OCI-LY1 (cell line): Measurements from ENCODE around the gene ST14.

ENCODE experiments used
- H2AFZ ChIP-seq: fragments of 200-600 bp; sonication (generic), shearing (Covaris generic); 2 replicates; pipeline ENCODE4 v1.6.0; 2014; ENCODE audit warnings: antibody characterized with exemption, mild to moderate bottlenecking, low read length
- H3F3A ChIP-seq: fragments of 200-600 bp; sonication (generic), shearing (Covaris generic); 2 replicates; pipeline ENCODE4 v1.6.0; 2014; ENCODE audit warnings: mild to moderate bottlenecking, antibody characterized with exemption, low read length, moderate library complexity; ENCODE audit not compliant: insufficient read depth
- H3K27ac ChIP-seq: fragments of 200-600 bp; sonication (generic); 2 replicates; pipeline ENCODE4 v1.5.1; 2014; ENCODE audit warnings: low read length, mixed run types, mild to moderate bottlenecking, low read depth; ENCODE audit not compliant: poor library complexity, severe bottlenecking
- H3K27me3 ChIP-seq: fragments of 200-600 bp; sonication (generic); 2 replicates; pipeline ENCODE4 v1.6.0; 2014; ENCODE audit warnings: antibody characterized with exemption, mild to moderate bottlenecking, low read length, moderate library complexity; ENCODE audit not compliant: insufficient read depth
- H3K36me3 ChIP-seq: fragments of 200-600 bp; sonication (generic); 2 replicates; pipeline ENCODE4 v1.6.1; 2014; ENCODE audit warnings: mild to moderate bottlenecking, antibody characterized with exemption, low read length, moderate library complexity, mixed read lengths; ENCODE audit not compliant: insufficient read depth
- H3K4me1 ChIP-seq: fragments of 200-600 bp; sonication (generic); 2 replicates; pipeline ENCODE4 v1.5.1; 2014; ENCODE audit warnings: mild to moderate bottlenecking, low read length, moderate library complexity; ENCODE audit not compliant: insufficient read depth, severe bottlenecking
- H3K4me2 ChIP-seq: fragments of 200-600 bp; sonication (generic), shearing (Covaris generic); 2 replicates; pipeline ENCODE4 v1.6.1; 2014; ENCODE audit warnings: low read length
- H3K4me3 ChIP-seq: fragments of 200-600 bp; sonication (generic); 2 replicates; pipeline ENCODE4 v1.5.1; 2014; ENCODE audit warnings: low read length, low read depth, mild to moderate bottlenecking, mixed read lengths; ENCODE audit not compliant: poor library complexity, severe bottlenecking
- H3K79me2 ChIP-seq: fragments of 200-600 bp; shearing (Covaris generic); 2 replicates; pipeline ENCODE4 v1.6.1; 2016; ENCODE audit warnings: mixed run types, low read length, mixed read lengths; ENCODE audit not compliant: insufficient read depth
- H3K9ac ChIP-seq: fragments of 200-600 bp; sonication (generic), shearing (Covaris generic); 2 replicates; pipeline ENCODE4 v1.6.1; 2014; ENCODE audit warnings: mild to moderate bottlenecking, low read length, mixed read lengths
- H3K9me2 ChIP-seq: fragments of 200-600 bp; sonication (generic), shearing (Covaris generic); 2 replicates; pipeline ENCODE4 v1.6.1; 2014; ENCODE audit warnings: low read depth, mild to moderate bottlenecking, low read length, mixed read lengths
- H3K9me3 ChIP-seq: fragments of 200-600 bp; shearing (Covaris generic); 2 replicates; pipeline ENCODE4 v1.6.1; 2014; ENCODE audit warnings: low read length, mixed read lengths
- H4K20me1 ChIP-seq: fragments of 200-600 bp; sonication (generic), shearing (Covaris generic); 2 replicates; pipeline ENCODE4 v1.6.0; 2016; ENCODE audit warnings: mild to moderate bottlenecking, low read length; ENCODE audit not compliant: insufficient read depth
- CTCF ChIP-seq: fragments of 200-600 bp; sonication (generic), shearing (Covaris generic); IDR thresholded peaks from 2 replicates; pipeline ENCODE4 v1.5.1; 2017; ENCODE audit warnings: mild to moderate bottlenecking, antibody characterized with exemption, low read length, moderate library complexity, mixed read lengths
- EZH2 ChIP-seq: fragments of 200-600 bp; sonication (generic), shearing (Covaris generic); IDR thresholded peaks from 2 replicates; pipeline ENCODE4 v1.8.0; 2017; ENCODE audit warnings: borderline replicate concordance, mixed run types, mild to moderate bottlenecking, antibody characterized with exemption, low read length, moderate library complexity, mixed read lengths

ST14 gene

GRCh38 chr11:130202009-130202817, 42.6 kb downstream of the ST14 start:
- no peak overlapping the region for H2AFZ ChIP-seq
- no peaks in the 10 kb centered on the region for H3K9me2 ChIP-seq
- no peaks in the 10 kb centered on the region for H4K20me1 ChIP-seq
- H3K9ac ChIP-seq = no peak overlapping the region
- H3K27ac ChIP-seq = peak overlapping the region; percentile 43
- no peaks in the 10 kb centered on the region for H3F3A ChIP-seq
- H3K79me2 ChIP-seq = no peaks in the 10 kb centered on the region
- H3K4me2 ChIP-seq = no peak overlapping the region
- H3K27me3 ChIP-seq = no peaks in the 10 kb centered on the region
- no peaks in the 10 kb centered on the region for H3K9me3 ChIP-seq
- no peak overlapping the region for H3K4me3 ChIP-seq
- no peaks in the 10 kb centered on the region for H3K4me1 ChIP-seq
- H3K36me3 ChIP-seq = peaks cover 98% of the 10 kb centered on the region
- no peak for TF ChIP-seq EZH2
- TF ChIP-seq CTCF = no peak

- Histone ChIP-seq H3K4me3 (no peak overlapping the region), H3K27me3 (no peaks in the 10 kb centered on the region), H3F3A (no peaks in the 10 kb centered on the region), H3K4me1 (no peaks in the 10 kb centered on the region), H2AFZ (no peak overlapping the region), H3K79me2 (no peaks in the 10 kb centered on the region), H3K9me2 (no peaks in the 10 kb centered on the region), H3K27ac (no peak overlapping the region), H3K4me2 (no peak overlapping the region), H3K36me3 (peaks cover 95% of the 10 kb centered on the region), H4K20me1 (no peaks in the 10 kb centered on the region), H3K9me3 (no peaks in the 10 kb centered on the region), H3K9ac (no peak overlapping the region)
- no peak for TF ChIP-seq EZH2
- no peak for TF ChIP-seq CTCF
Measured at GRCh38 chr11:130202818-130203689, 43.5 kb downstream of the ST14 start.

GRCh38 chr11:130203766-130204702, 44.5 kb downstream of the ST14 start:
- peaks cover 95% of the 10 kb centered on the region for H3K36me3 ChIP-seq
- no peaks in the 10 kb centered on the region for H3K79me2 ChIP-seq
- no peaks in the 10 kb centered on the region for H3K9me3 ChIP-seq
- no peaks in the 10 kb centered on the region for H3K9me2 ChIP-seq
- no peaks in the 10 kb centered on the region for H3K27me3 ChIP-seq
- no peak overlapping the region for H3K4me3 ChIP-seq
- H4K20me1 ChIP-seq = no peaks in the 10 kb centered on the region
- no peak overlapping the region for H2AFZ ChIP-seq
- H3K4me2 ChIP-seq = no peak overlapping the region
- H3K9ac ChIP-seq = no peak overlapping the region
- H3K4me1 ChIP-seq = no peaks in the 10 kb centered on the region
- H3K27ac ChIP-seq = no peak overlapping the region
- no peak for TF ChIP-seq CTCF
- H3F3A ChIP-seq = no peaks in the 10 kb centered on the region
